ENCODE data around the gene OR6S1. TPM values are rescaled to one million over a fixed set of nuclear protein-coding genes. Genes with fewer than 3 reads are reported as not detected.
A peak's percentile ranks its signal among the peaks of the same experiment; 100 is the strongest.

The OR6S1 gene
- total RNA-seq, 6 experiments from 2014 or later: not detected

GRCh38 chr14:20627346-20628027 is 14.0 kb downstream of the OR6S1 start:
- no peak overlapping the region for H3K4me3 ChIP-seq
- TF ChIP-seq CTCF (IDR thresholded peaks at IDR 0.05) (no peak), POLR2A (IDR thresholded peaks at IDR 0.05) (no peak)
- DNase-seq (no peak), ATAC-seq (no peak)
- intact Hi-C loops (cut with DNase I): no loop called here
- peaks cover 0 to 28% of the 10 kb centered on the region in 2 donors for H3K27me3 ChIP-seq
- H3K27ac ChIP-seq: no peak overlapping the region
- H3K4me1 ChIP-seq: peaks cover 0 to 10% (median 0%) of the 10 kb centered on the region in 4 donors
- no peaks in the 10 kb centered on the region for H3K9me3 ChIP-seq
- H3K36me3 ChIP-seq: no peaks in the 10 kb centered on the region
- WGBS (ENCODE audit: insufficient coverage, low coverage, low lambda C conversion rate, missing lambda C conversion rate): 52% methylated on average over 5 of the region's 5 CpGs

- H3K27ac ChIP-seq: no peak overlapping the region
- intact Hi-C loops (cut with DNase I): no loop called here
- no peak for DNase-seq
- no peaks in the 10 kb centered on the region for H3K9me3 ChIP-seq
- peaks cover 0 to 28% of the 10 kb centered on the region in 2 donors for H3K27me3 ChIP-seq
- no peak overlapping the region for H3K4me3 ChIP-seq
- no peaks in the 10 kb centered on the region for H3K36me3 ChIP-seq
- no peaks in the 10 kb centered on the region for H3K4me1 ChIP-seq
- TF ChIP-seq POLR2A (IDR thresholded peaks at IDR 0.05) (no peak), CTCF (IDR thresholded peaks at IDR 0.05) (no peak)
- 30% methylated on average over 12 of the region's 12 CpGs for WGBS (ENCODE audit: insufficient coverage, low coverage, low lambda C conversion rate, missing lambda C conversion rate)
- ATAC-seq: no peak
Measured at GRCh38 chr14:20626274-20626673, 15.2 kb downstream of the OR6S1 start.

GRCh38 chr14:20624495-20625070 is 16.9 kb downstream of the OR6S1 start:
- H3K27ac ChIP-seq: no peak overlapping the region
- 13% methylated on average over 8 of the region's 22 CpGs for WGBS (ENCODE audit: insufficient coverage, low coverage, low lambda C conversion rate, missing lambda C conversion rate)
- peaks cover 0 to 28% of the 10 kb centered on the region in 2 donors for H3K27me3 ChIP-seq
- H3K9me3 ChIP-seq: no peaks in the 10 kb centered on the region
- TF ChIP-seq POLR2A (IDR thresholded peaks at IDR 0.05) (no peak), CTCF (IDR thresholded peaks at IDR 0.05) (no peak)
- ATAC-seq (peak; percentile 39 to 55 (median 46)), DNase-seq (peak in 2 of 3 donors; percentile 56 to 64)
- H3K4me1 ChIP-seq: peaks cover 0 to 6% (median 0%) of the 10 kb centered on the region in 4 donors
- no peak overlapping the region for H3K4me3 ChIP-seq
- no peaks in the 10 kb centered on the region for H3K36me3 ChIP-seq
- intact Hi-C loops (cut with DNase I): no loop called here

- no peaks in the 10 kb centered on the region for H3K36me3 ChIP-seq
- WGBS (ENCODE audit: insufficient coverage, low coverage, low lambda C conversion rate, missing lambda C conversion rate): 61% methylated on average over 15 of the region's 15 CpGs
- intact Hi-C loops (cut with DNase I): no loop called here
- H3K27me3 ChIP-seq: peaks cover 0 to 22% of the 10 kb centered on the region in 2 donors
- peaks cover 0 to 6% (median 0%) of the 10 kb centered on the region in 4 donors for H3K4me1 ChIP-seq
- DNase-seq (no peak), ATAC-seq (no peak)
- TF ChIP-seq CTCF (IDR thresholded peaks at IDR 0.05) (no peak), POLR2A (IDR thresholded peaks at IDR 0.05) (no peak)
- no peaks in the 10 kb centered on the region for H3K9me3 ChIP-seq
- no peak overlapping the region for H3K4me3 ChIP-seq
- no peak overlapping the region for H3K27ac ChIP-seq
Measured at GRCh38 chr14:20623798-20624197, 17.7 kb downstream of the OR6S1 start.
